ENCODE data around the gene CCDC171. TPM values are rescaled to one million over a fixed set of nuclear protein-coding genes. Genes with fewer than 3 reads are reported as not detected.

CCDC171 gene
- total RNA-seq, 1 experiment from 2014 or later, result 2.8 TPM

GRCh38 chr9:15769547-15769946 is 216.7 kb downstream of the CCDC171 start (continued):
- TF ChIP-seq ESRRA (CRISPR knock-in tag; IDR thresholded peaks at IDR 0.05; ENCODE audit: borderline replicate concordance), result no peak
- TF ChIP-seq ELF4 (CRISPR knock-in tag; IDR thresholded peaks at IDR 0.05; ENCODE audit: low read depth), result no peak
- no peak for TF ChIP-seq PREB (CRISPR knock-in tag; IDR thresholded peaks at IDR 0.05; ENCODE audit: borderline replicate concordance)
- TF ChIP-seq CREM (CRISPR knock-in tag; IDR thresholded peaks at IDR 0.05), result no peak

DNA sequence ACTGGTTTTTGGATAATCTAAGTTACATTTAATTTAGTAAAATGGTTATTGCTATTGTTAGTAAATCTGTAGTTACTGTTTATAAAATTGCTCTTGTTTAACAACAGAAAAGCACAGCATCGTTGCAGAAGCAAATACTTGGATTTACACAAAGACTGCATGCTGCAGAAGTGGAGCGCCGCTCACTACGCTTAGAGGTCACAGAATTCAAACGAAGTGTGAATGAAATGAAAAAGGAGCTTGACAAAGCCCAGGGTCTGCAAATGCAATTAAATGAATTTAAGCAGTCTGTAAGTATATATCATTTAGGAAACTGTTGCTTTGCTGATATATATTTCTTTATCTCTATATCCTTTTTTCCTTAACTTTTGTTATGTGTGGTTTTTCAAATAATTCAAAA is 226.0 kb downstream of the CCDC171 start:
- DNase-seq (ENCODE audit: low spot score), result no peak
- Mint-ChIP-seq H3K27me3 (ENCODE audit: low read depth) (no peaks in the 10 kb centered on the region), H3K9me3 (no peaks in the 10 kb centered on the region), H3K27ac (no peak overlapping the region), H3K4me1 (no peaks in the 10 kb centered on the region), H3K4me3 (no peak overlapping the region), H3K36me3 (no peaks in the 10 kb centered on the region)
- no peak for TF ChIP-seq ZNF317 (CRISPR knock-in tag; IDR thresholded peaks at IDR 0.05; ENCODE audit: borderline replicate concordance, low read depth)
- TF ChIP-seq FOXP1 (CRISPR knock-in tag; IDR thresholded peaks at IDR 0.05; ENCODE audit: borderline replicate concordance), result no peak
- POLR2A ChIA-PET, result no interaction called here
- ATAC-seq, result no peak
- CTCF ChIA-PET, result no interaction called here

DNA sequence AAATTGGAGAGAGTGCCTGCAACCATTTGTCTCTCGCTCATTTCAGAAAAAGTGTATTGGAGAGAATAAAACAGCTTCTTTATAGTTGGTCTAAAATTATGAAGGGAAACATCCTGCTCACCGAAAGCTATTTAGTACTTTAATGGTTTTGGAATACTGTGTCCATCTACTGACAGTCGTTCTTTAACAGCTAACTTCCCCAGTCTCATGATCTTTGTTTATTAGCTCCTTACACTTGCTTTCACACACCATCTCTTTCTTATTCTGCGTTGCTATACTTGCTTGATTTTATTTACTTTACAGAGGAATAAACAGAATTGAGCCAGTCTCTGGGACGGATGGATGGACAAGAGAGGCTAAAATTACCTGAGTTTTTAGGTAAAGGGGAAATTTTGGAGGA is 229.3 kb downstream of the CCDC171 start:
- DNase-seq (ENCODE audit: low spot score), result no peak
- TF ChIP-seq OVOL2 (CRISPR knock-in tag; IDR thresholded peaks at IDR 0.05; ENCODE audit: borderline replicate concordance), result no peak
- no peaks in the 10 kb centered on the region for H3K27me3 Mint-ChIP-seq (ENCODE audit: low read depth)
- H3K27ac Mint-ChIP-seq, result no peak overlapping the region
- no peak overlapping the region for H3K4me3 Mint-ChIP-seq
- H3K9me3 Mint-ChIP-seq, result no peaks in the 10 kb centered on the region
- ChIA-PET CTCF (interaction anchor here (0.6 kb wide), 1 partner anchor 925 kb away, joined by 4 read pairs; no protein-coding TSS in a partner anchor), POLR2A (no interaction called here)
- no peaks in the 10 kb centered on the region for H3K36me3 Mint-ChIP-seq
- no peak for ATAC-seq
- no peaks in the 10 kb centered on the region for H3K4me1 Mint-ChIP-seq

GRCh38 chr9:15785584-15785983 is 232.7 kb downstream of the CCDC171 start:
- ChIA-PET CTCF (no interaction called here), POLR2A (no interaction called here)
- TF ChIP-seq ZBTB43 (CRISPR knock-in tag; IDR thresholded peaks at IDR 0.05) (no peak), ESRRA (CRISPR knock-in tag; IDR thresholded peaks at IDR 0.05; ENCODE audit: borderline replicate concordance) (no peak), OVOL2 (CRISPR knock-in tag; IDR thresholded peaks at IDR 0.05; ENCODE audit: borderline replicate concordance) (no peak), ZNF219 (CRISPR knock-in tag; IDR thresholded peaks at IDR 0.05; ENCODE audit: borderline replicate concordance) (no peak), ZNF281 (CRISPR knock-in tag; IDR thresholded peaks at IDR 0.05) (no peak), TEAD4 (CRISPR knock-in tag; IDR thresholded peaks at IDR 0.05) (no peak), ATF1 (CRISPR knock-in tag; IDR thresholded peaks at IDR 0.05) (no peak), AR (CRISPR knock-in tag; IDR thresholded peaks at IDR 0.05) (no peak), ZNF512 (CRISPR knock-in tag; IDR thresholded peaks at IDR 0.05; ENCODE audit: borderline replicate concordance) (no peak)
- TF ChIP-seq, protein P1, sequence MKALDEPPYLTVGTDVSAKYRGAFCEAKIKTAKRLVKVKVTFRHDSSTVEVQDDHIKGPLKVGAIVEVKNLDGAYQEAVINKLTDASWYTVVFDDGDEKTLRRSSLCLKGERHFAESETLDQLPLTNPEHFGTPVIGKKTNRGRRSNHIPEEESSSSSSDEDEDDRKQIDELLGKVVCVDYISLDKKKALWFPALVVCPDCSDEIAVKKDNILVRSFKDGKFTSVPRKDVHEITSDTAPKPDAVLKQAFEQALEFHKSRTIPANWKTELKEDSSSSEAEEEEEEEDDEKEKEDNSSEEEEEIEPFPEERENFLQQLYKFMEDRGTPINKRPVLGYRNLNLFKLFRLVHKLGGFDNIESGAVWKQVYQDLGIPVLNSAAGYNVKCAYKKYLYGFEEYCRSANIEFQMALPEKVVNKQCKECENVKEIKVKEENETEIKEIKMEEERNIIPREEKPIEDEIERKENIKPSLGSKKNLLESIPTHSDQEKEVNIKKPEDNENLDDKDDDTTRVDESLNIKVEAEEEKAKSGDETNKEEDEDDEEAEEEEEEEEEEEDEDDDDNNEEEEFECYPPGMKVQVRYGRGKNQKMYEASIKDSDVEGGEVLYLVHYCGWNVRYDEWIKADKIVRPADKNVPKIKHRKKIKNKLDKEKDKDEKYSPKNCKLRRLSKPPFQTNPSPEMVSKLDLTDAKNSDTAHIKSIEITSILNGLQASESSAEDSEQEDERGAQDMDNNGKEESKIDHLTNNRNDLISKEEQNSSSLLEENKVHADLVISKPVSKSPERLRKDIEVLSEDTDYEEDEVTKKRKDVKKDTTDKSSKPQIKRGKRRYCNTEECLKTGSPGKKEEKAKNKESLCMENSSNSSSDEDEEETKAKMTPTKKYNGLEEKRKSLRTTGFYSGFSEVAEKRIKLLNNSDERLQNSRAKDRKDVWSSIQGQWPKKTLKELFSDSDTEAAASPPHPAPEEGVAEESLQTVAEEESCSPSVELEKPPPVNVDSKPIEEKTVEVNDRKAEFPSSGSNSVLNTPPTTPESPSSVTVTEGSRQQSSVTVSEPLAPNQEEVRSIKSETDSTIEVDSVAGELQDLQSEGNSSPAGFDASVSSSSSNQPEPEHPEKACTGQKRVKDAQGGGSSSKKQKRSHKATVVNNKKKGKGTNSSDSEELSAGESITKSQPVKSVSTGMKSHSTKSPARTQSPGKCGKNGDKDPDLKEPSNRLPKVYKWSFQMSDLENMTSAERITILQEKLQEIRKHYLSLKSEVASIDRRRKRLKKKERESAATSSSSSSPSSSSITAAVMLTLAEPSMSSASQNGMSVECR (CRISPR knock-in tag; IDR thresholded peaks at IDR 0.05; ENCODE audit: borderline replicate concordance), result no peak

More at GRCh38 chr9:15785584-15785983, 232.7 kb downstream of the CCDC171 start:
- H3K36me3 Mint-ChIP-seq, result no peaks in the 10 kb centered on the region; the same call in 1 of the 2 replicates
- H3K9me3 Mint-ChIP-seq, result peaks cover 8% of the 10 kb centered on the region
- no peak overlapping the region for H3K27ac Mint-ChIP-seq
- no peaks in the 10 kb centered on the region for H3K27me3 Mint-ChIP-seq (ENCODE audit: low read depth)
- H3K4me3 Mint-ChIP-seq, result no peak overlapping the region
- ATAC-seq (no peak), DNase-seq (ENCODE audit: low spot score) (no peak)
- H3K4me1 Mint-ChIP-seq, result no peaks in the 10 kb centered on the region
